ENCODE measurements around the gene KCNIP1.

DNA sequence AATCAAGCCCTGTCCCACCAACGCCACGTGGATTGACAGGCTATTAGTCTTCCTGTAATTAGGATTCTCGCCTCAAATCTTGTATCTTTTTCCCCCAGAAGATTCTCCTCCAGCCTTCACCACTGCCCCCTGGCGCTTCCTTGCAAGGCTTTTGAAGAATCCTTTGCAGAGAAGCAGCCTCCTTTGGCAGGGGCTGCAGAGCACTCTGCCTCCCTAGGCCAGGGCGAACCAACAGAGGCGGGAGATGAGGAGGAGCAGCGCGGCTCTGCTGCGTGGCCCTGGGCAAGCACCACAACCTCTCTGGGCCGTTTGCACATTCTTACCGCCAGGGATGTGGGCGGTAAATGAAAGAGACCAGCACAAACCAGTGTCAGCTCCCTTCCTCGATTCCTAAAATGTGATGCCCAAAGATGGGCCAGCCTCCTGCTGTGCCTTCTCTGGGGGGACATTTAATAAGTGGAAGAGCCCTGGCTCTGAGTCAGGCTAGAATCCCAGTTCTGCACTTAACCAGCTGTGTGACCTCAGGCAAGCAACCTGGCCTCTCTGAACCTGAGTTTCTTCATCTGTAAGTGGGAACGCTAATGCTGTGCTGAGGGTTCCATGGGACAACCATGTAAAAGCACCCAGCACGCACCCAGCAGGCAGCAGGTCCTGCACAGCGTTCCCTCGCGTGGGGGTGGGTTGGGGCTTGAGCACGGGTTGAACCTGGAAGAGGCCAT lies 128.6 kb downstream of the KCNIP1 start:
- TF ChIP-seq, protein P1, sequence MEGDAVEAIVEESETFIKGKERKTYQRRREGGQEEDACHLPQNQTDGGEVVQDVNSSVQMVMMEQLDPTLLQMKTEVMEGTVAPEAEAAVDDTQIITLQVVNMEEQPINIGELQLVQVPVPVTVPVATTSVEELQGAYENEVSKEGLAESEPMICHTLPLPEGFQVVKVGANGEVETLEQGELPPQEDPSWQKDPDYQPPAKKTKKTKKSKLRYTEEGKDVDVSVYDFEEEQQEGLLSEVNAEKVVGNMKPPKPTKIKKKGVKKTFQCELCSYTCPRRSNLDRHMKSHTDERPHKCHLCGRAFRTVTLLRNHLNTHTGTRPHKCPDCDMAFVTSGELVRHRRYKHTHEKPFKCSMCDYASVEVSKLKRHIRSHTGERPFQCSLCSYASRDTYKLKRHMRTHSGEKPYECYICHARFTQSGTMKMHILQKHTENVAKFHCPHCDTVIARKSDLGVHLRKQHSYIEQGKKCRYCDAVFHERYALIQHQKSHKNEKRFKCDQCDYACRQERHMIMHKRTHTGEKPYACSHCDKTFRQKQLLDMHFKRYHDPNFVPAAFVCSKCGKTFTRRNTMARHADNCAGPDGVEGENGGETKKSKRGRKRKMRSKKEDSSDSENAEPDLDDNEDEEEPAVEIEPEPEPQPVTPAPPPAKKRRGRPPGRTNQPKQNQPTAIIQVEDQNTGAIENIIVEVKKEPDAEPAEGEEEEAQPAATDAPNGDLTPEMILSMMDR (conservative IDR thresholded peaks at IDR 0.05; ENCODE audit: low read length): no peak
- TF ChIP-seq EZH2phosphoT487 (IDR thresholded peaks at IDR 0.05; ENCODE audit: borderline replicate concordance): no peak

Data from Loucy (cell line).